ENCODE data around the gene SNCAIP.

- TF ChIP-seq EZH2 (IDR thresholded peaks at IDR 0.05; ENCODE audit: low read length, missing control alignments), result no peak
- TF ChIP-seq CTCF (conservative IDR thresholded peaks at IDR 0.05 in 1 of 2, IDR thresholded peaks at IDR 0.05 in 1 of 2; ENCODE audit: low read depth in 1 of 2, low read length in 2 of 2), result no peak
Observed at GRCh38 chr5:122408592-122409224, 96.7 kb downstream of the SNCAIP start.

All from fibroblast of lung (primary cell).